Vagina (tissue), 2 donors: ENCODE measurements around the gene FGF12. TPM values are rescaled to one million over a fixed set of nuclear protein-coding genes. Genes with fewer than 3 reads are reported as not detected.
"Not testable (repeated sequence)": the region's sequence is repeated elsewhere in the genome, so short reads cannot be mapped to it uniquely, and the experiment has no call there.

ENCODE experiments used
- DNase-seq, 2 donors: peaks; one replicate each; pipeline ENCODE4 v3.0.0-alpha.2; 2017; ENCODE audit errors: extremely low spot score in 2 of 2
- H3K27ac ChIP-seq: fragments of 200-600 bp; sonication (generic); one replicate; pipeline ENCODE4 v1.5.1; 2019
- H3K27me3 ChIP-seq: fragments of 200-600 bp; sonication (generic); one replicate; pipeline ENCODE4 v1.5.1; 2019
- H3K36me3 ChIP-seq, 2 donors: fragments of 200-600 bp; sonication (generic); one replicate each; pipeline ENCODE4 v1.5.1; 2017 to 2019
- H3K4me1 ChIP-seq: fragments of 200-600 bp; sonication (generic); one replicate; pipeline ENCODE4 v1.5.1; 2019
- H3K4me3 ChIP-seq, 2 donors: fragments of 200-600 bp; sonication (generic); 1 replicate in 1 of 2; 2 replicates in 1 of 2; pipeline ENCODE4 v1.5.1; 2016 to 2019
- H3K9me3 ChIP-seq: fragments of 200-600 bp; sonication (generic); one replicate; pipeline ENCODE4 v1.5.1; 2019
- CTCF ChIP-seq, 3 experiments: fragments of 450-650 bp in 2 of 3; fragments of 200-600 bp in 1 of 3; sonication (generic) in 1 of 3; IDR thresholded peaks; one replicate each; pipeline ENCODE4 v1.5.1; 2017 to 2019; ENCODE audit warnings: antibody characterized with exemption in 3 of 3, mild to moderate bottlenecking in 2 of 3, moderate library complexity in 2 of 3
- POLR2A ChIP-seq, 2 donors: fragments of 450-650 bp; IDR thresholded peaks; one replicate each; pipeline ENCODE4 v1.6.1; 2017; ENCODE audit warnings: antibody characterized with exemption in 2 of 2, mild to moderate bottlenecking in 2 of 2, moderate library complexity in 2 of 2
- POLR2AphosphoS5 ChIP-seq, 2 donors: sonication (generic); formaldehyde crosslinking; IDR thresholded peaks; one replicate each; pipeline ENCODE4 v1.9.0; 2017; ENCODE audit warnings: antibody characterized with exemption in 2 of 2, mild to moderate bottlenecking in 2 of 2, low read depth in 1 of 2; ENCODE audit not compliant: insufficient read depth in 1 of 2
- intact Hi-C: fragments of 100-400 bp; cut with DNase I; formaldehyde crosslinking; loops from one replicate; pipeline ENCODE4 v1.15.1; 2023
- total RNA-seq: library from RNA; depleted of rRNA; stranded (reverse); fragments of >200 nt; gene quantifications from one replicate; pipeline ENCODE4 v1.2.3, GENCODE V29; 2016

The FGF12 gene
- total RNA-seq, 1 donor from 2014 or later = 1.5 TPM

DNA sequence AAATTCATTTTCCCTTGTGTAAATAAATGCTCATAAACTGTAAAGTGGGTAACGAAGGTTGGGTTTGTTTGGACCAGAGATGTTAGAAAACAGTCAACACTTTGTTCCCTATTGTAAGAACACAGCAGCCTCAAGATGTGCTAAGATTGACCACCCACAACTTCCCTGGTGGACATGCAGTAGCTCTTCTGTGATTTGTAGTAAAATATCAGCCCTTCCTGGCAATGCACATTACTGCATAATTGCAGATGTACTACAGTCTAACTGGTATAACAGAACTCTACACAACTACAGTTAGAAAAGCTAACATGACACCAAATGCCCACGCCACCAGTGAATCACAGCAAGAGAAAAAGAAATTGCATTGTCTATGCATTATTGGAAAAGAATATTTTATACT is 129.4 kb downstream of the FGF12 start:
- Histone ChIP-seq H3K27me3 (no peaks in the 10 kb centered on the region), H3K27ac (no peak overlapping the region)
- intact Hi-C loops = no loop called here

GRCh38 chr3:192597506-192597905 is 129.8 kb downstream of the FGF12 start:
- no peak for DNase-seq
- no peak overlapping the region for H3K4me3 ChIP-seq
- TF ChIP-seq POLR2AphosphoS5 (IDR thresholded peaks at IDR 0.05; ENCODE audit: insufficient read depth in 1 of 2, low read depth in 1 of 2) (no peak), CTCF (IDR thresholded peaks at IDR 0.05) (no peak), POLR2A (IDR thresholded peaks at IDR 0.05) (no peak)
- H3K9me3 ChIP-seq = no peaks in the 10 kb centered on the region
- H3K27me3 ChIP-seq = no peaks in the 10 kb centered on the region
- intact Hi-C loops = no loop called here
- H3K36me3 ChIP-seq = no peaks in the 10 kb centered on the region
- no peaks in the 10 kb centered on the region for H3K4me1 ChIP-seq
- no peak overlapping the region for H3K27ac ChIP-seq

More for the DNA sequence above, 129.4 kb downstream of the FGF12 start:
- Histone ChIP-seq H3K36me3 (no peaks in the 10 kb centered on the region), H3K9me3 (no peaks in the 10 kb centered on the region), H3K4me1 (no peaks in the 10 kb centered on the region), H3K4me3 (no peak overlapping the region)
- TF ChIP-seq POLR2A (IDR thresholded peaks at IDR 0.05) (no peak), POLR2AphosphoS5 (IDR thresholded peaks at IDR 0.05; ENCODE audit: insufficient read depth in 1 of 2, low read depth in 1 of 2) (no peak), CTCF (IDR thresholded peaks at IDR 0.05) (no peak)
- no peak for DNase-seq

DNA sequence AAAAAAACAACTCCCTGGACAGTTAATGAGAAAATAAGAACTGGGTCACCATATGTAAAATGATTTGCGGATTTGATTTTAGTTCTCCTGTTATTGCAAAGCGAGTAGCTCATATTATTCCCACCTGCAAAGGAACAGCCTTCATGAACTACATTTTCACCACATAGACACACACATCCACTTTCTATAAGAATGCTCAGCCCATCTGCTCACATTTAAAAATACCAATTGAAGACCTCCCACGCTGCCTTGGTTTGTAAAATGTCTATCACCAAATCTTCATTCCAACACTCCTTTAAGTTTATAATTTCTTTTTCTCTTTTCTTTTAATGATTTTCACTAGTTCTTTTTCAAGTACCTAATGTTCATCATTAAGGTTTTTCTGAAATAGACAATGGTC is 148.6 kb downstream of the FGF12 start:
- Histone ChIP-seq H3K4me3 (no peak overlapping the region), H3K27ac (no peak overlapping the region), H3K4me1 (no peaks in the 10 kb centered on the region), H3K27me3 (no peaks in the 10 kb centered on the region), H3K36me3 (no peaks in the 10 kb centered on the region), H3K9me3 (no peaks in the 10 kb centered on the region)
- TF ChIP-seq POLR2A (IDR thresholded peaks at IDR 0.05) (no peak), POLR2AphosphoS5 (IDR thresholded peaks at IDR 0.05; ENCODE audit: insufficient read depth in 1 of 2, low read depth in 1 of 2) (no peak), CTCF (IDR thresholded peaks at IDR 0.05) (no peak)
- intact Hi-C loops = no loop called here
- DNase-seq = no peak

DNA sequence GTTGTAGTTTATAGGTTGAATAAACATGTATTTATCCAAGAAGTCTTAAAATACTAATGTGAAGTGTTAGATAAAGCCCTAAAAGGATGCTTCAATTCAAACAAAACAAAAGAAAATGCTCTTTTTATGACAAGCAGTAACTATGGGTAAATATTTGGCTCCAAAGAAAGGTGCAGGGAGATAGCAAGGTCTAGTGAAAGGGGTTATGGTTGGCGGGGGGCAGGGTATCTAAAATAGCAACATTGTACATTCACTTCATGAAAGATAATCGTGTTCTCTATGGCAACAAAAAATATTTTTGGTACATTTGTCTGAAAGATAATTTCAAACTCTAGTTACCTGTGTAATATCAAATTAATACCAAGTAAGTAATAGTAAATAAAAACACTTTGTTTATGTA is 149.5 kb downstream of the FGF12 start:
- intact Hi-C loops = no loop called here
- H3K4me3 ChIP-seq = no peak overlapping the region
- no peaks in the 10 kb centered on the region for H3K9me3 ChIP-seq

DNA sequence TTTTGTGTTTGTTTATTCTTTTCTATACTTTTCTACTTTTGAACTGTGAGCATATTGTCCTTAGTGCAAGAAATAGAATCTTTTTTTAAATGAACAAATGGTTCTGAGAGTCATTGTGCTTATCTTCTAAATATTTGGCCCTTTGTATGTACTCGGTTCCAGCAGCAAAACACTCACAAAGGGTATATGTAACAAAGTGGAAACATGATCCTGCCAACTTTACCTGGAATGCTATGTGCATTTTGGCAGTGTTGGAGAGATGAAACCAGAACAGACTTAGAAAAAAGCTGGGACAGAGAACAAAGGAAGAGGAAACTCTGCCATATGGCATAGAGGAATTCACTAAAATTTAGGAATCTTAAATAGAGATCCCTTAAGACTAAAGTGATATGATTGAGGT is 150.1 kb downstream of the FGF12 start:
- Histone ChIP-seq H3K9me3 (no peaks in the 10 kb centered on the region), H3K27ac (no peak overlapping the region), H3K4me1 (no peaks in the 10 kb centered on the region), H3K27me3 (no peaks in the 10 kb centered on the region), H3K4me3 (no peak overlapping the region), H3K36me3 (no peaks in the 10 kb centered on the region)
- TF ChIP-seq CTCF (IDR thresholded peaks at IDR 0.05) (no peak), POLR2AphosphoS5 (IDR thresholded peaks at IDR 0.05; ENCODE audit: insufficient read depth in 1 of 2, low read depth in 1 of 2) (no peak), POLR2A (IDR thresholded peaks at IDR 0.05) (no peak)
- DNase-seq = no peak
- intact Hi-C loops = no loop called here

More for the DNA sequence above, 149.5 kb downstream of the FGF12 start:
- TF ChIP-seq POLR2AphosphoS5 (IDR thresholded peaks at IDR 0.05; ENCODE audit: insufficient read depth in 1 of 2, low read depth in 1 of 2) = no peak
- TF ChIP-seq POLR2A (IDR thresholded peaks at IDR 0.05) = no peak
- TF ChIP-seq CTCF (IDR thresholded peaks at IDR 0.05) = no peak
- DNase-seq = no peak
- no peak overlapping the region for H3K27ac ChIP-seq
- H3K36me3 ChIP-seq = no peaks in the 10 kb centered on the region
- no peaks in the 10 kb centered on the region for H3K4me1 ChIP-seq
- no peaks in the 10 kb centered on the region for H3K27me3 ChIP-seq

DNA sequence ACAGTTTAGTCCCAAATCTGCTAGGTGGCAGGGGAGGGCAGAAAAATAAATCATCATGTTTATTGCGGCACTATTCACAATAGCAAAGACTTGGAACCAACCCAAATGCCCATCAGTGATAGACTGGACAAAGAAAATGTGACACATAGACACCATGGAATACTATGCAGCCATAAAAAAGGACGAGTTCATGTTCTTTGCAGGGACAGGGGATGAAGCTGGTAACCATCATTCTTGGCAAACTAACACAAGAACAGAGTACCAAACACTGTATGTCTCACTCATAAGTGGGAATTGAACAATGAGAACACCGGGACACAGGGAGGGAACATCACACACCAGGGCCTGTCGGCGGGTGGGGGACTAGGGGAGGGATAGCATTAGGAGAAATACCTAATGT is 150.6 kb downstream of the FGF12 start:
- H3K27me3 ChIP-seq, H3K36me3 ChIP-seq, intact Hi-C loops, H3K27ac ChIP-seq, H3K4me1 ChIP-seq, H3K4me3 ChIP-seq, H3K9me3 ChIP-seq, DNase-seq: not testable (repeated sequence)
